Left ventricle myocardium inferior (tissue), 1 donor: Measurements from ENCODE around the gene TFAM. TPM values are rescaled to one million over a fixed set of nuclear protein-coding genes. Genes with fewer than 3 reads are reported as not detected.
A peak's percentile ranks its signal among the peaks of the same experiment; 100 is the strongest.

Source experiments
- DNase-seq: peaks from one replicate; pipeline ENCODE4 v3.0.0-alpha.2; 2020
- H3K27ac ChIP-seq: fragments of 200-600 bp; replicated peaks from 2 replicates; pipeline ENCODE4 v1.8.0; 2021
- H3K27me3 ChIP-seq: fragments of 200-600 bp; 2 replicates; pipeline ENCODE4 v1.8.0; 2021; ENCODE audit warnings: low read depth
- H3K36me3 ChIP-seq: fragments of 200-600 bp; 2 replicates; pipeline ENCODE4 v1.8.0; 2021
- H3K4me1 ChIP-seq: fragments of 200-600 bp; 2 replicates; pipeline ENCODE4 v1.8.0; 2021
- H3K4me3 ChIP-seq: fragments of 200-600 bp; 2 replicates; pipeline ENCODE4 v1.8.0; 2021; ENCODE audit warnings: mild to moderate bottlenecking, moderate library complexity
- H3K9me3 ChIP-seq: fragments of 200-600 bp; replicated peaks from 2 replicates; pipeline ENCODE4 v1.8.0; 2021
- intact Hi-C: fragments of 100-400 bp; cut with micrococcal nuclease; formaldehyde crosslinking; loops from one replicate; pipeline ENCODE4 v1.11.0; 2022
- total RNA-seq: library from RNA; stranded (reverse); fragmentation: NEBNext Ultra II Directional; extraction: Animal tissue kit (Norgen Biotek cat#: 25700); gene quantifications from one replicate; pipeline ENCODE4 v1.2.1, GENCODE V29; 2021
- TF ChIP-seq, protein P1 (sequence below): fragments of 200-600 bp; IDR thresholded peaks from 2 replicates; pipeline ENCODE4 v1.8.0; 2021; ENCODE audit warnings: antibody characterized with exemption, mild to moderate bottlenecking, borderline replicate concordance
- donor health status: DM: no; HTN: yes; CAD: no; lungs with severe emphysema.

The TFAM gene
- total RNA-seq, 1 donor from 2014 or later: 29.8 TPM

DNA sequence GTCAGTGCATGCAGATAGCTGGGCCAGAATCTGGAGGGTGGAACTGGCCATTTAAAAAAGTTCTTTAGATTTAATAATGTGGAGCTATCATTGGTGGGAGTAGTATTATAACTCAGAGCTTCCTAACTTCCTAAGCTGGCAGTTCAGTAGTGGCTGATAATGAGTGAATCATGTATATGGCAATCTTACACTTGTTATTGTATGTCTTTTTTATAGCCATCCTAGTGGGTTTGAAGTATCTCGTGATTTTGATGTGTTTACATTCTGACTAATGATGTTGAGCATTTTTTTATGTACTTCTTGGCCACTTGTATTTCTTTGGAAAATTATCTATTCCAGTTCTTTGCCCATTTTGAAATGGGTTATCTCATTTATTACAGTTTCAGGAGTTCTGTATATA, 15.4 kb downstream of the TFAM start:
- intact Hi-C loops: no loop called here
- Histone ChIP-seq H3K4me3 (no peak overlapping the region), H3K27me3 (no peaks in the 10 kb centered on the region), H3K4me1 (no peaks in the 10 kb centered on the region), H3K9me3 (no peaks in the 10 kb centered on the region), H3K27ac (no peak overlapping the region), H3K36me3 (peaks cover 31% of the 10 kb centered on the region)
- DNase-seq: no peak
- TF ChIP-seq, protein P1, sequence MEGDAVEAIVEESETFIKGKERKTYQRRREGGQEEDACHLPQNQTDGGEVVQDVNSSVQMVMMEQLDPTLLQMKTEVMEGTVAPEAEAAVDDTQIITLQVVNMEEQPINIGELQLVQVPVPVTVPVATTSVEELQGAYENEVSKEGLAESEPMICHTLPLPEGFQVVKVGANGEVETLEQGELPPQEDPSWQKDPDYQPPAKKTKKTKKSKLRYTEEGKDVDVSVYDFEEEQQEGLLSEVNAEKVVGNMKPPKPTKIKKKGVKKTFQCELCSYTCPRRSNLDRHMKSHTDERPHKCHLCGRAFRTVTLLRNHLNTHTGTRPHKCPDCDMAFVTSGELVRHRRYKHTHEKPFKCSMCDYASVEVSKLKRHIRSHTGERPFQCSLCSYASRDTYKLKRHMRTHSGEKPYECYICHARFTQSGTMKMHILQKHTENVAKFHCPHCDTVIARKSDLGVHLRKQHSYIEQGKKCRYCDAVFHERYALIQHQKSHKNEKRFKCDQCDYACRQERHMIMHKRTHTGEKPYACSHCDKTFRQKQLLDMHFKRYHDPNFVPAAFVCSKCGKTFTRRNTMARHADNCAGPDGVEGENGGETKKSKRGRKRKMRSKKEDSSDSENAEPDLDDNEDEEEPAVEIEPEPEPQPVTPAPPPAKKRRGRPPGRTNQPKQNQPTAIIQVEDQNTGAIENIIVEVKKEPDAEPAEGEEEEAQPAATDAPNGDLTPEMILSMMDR: no peak

- Histone ChIP-seq H3K4me3 (no peak overlapping the region), H3K4me1 (no peaks in the 10 kb centered on the region), H3K36me3 (no peaks in the 10 kb centered on the region), H3K27me3 (no peaks in the 10 kb centered on the region), H3K9me3 (no peaks in the 10 kb centered on the region), H3K27ac (no peak overlapping the region)
- DNase-seq: no peak
- TF ChIP-seq, protein P1: no peak
- intact Hi-C loops: no loop called here
Observed at GRCh38 chr10:58404001-58404400, 18.8 kb downstream of the TFAM start.

DNA sequence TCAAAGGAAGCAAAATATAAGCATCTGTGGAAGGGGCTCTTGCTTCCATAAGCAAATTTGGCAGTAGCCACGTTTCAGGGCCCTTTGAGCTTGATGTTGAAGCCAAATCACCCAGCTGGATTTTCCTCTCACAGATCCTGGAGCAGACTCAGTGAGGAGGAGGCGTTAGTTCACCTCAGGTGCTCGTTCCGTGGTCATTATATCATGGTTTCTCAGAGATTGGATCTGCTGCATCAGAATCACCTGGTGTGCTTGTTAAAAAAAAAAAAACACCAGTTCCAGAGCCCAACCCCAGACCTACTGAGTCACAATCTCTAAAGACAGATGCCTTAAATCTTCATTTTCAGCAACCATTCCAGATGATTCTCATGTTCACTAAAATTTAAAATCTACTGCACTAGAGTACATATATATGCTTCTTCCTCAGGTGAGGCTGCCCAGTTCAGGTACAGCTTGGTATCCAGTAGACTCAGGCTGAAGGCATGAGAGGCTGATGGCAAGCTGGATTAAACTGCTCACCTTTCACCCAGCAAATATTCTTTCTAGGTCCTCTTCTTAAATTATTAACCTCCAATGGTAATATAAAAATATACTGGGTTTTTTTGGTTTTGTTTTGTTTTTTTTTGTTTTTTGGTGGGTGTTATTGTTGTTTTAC, 24.9 kb downstream of the TFAM start:
- TF ChIP-seq, protein P1: no peak
- no peak for DNase-seq
- Histone ChIP-seq H3K27ac (no peak overlapping the region), H3K27me3 (peaks cover 5% of the 10 kb centered on the region), H3K36me3 (no peaks in the 10 kb centered on the region), H3K9me3 (no peaks in the 10 kb centered on the region), H3K4me1 (no peaks in the 10 kb centered on the region), H3K4me3 (no peak overlapping the region)
- intact Hi-C loops: no loop called here

GRCh38 chr10:58412502-58412961, 27.3 kb downstream of the TFAM start:
- Histone ChIP-seq H3K9me3 (no peaks in the 10 kb centered on the region), H3K27ac (no peak overlapping the region), H3K36me3 (no peaks in the 10 kb centered on the region), H3K27me3 (peaks cover 20% of the 10 kb centered on the region), H3K4me3 (no peak overlapping the region), H3K4me1 (no peaks in the 10 kb centered on the region)
- no peak for DNase-seq
- intact Hi-C loops: no loop called here
- TF ChIP-seq, protein P1: no peak

DNA sequence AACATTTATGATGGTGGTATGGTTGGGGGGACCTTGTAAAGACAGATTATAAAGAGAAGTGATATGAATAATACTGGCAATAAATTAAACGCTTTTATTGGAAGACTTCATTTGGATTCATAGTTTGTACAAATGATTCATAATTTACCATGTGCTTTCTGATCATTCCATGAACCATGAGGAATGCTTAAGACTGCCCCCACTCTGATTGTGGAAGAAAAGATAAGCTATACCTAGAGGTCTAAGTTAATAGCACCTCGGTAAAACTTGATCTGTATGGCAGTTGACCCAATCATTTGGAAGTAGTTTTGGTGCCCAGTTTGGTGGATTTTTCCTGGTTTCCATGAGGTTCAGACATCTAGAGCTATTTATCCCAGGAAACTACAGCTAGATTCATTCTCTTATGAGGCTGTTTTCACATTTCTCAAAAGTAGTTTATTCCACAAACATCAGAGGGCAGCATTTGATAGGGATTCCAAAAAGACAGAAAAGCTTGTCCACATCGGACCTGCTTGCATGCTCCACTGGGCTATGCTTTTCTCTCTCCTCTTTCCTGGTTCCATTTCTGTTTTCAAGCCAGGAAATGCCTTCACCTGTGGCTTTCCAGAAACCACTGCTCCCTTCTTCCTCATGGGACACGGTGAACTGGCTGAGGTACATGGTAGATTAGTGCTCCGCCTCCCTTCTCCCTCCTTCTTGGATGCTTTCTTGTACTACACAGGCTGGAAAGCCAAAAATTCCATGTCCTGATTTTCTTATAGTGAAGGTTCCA, 29.2 kb downstream of the TFAM start:
- Histone ChIP-seq H3K4me1 (no peaks in the 10 kb centered on the region), H3K9me3 (peaks cover 18% of the 10 kb centered on the region), H3K27ac (no peak overlapping the region), H3K4me3 (no peak overlapping the region), H3K27me3 (peaks cover 20% of the 10 kb centered on the region), H3K36me3 (no peaks in the 10 kb centered on the region)
- intact Hi-C loops: no loop called here
- TF ChIP-seq, protein P1: peak; percentile 43
- DNase-seq: no peak
